ENCODE data around the gene PLAA. TPM values are rescaled to one million over a fixed set of nuclear protein-coding genes. Genes with fewer than 3 reads are reported as not detected.
A peak's percentile ranks its signal among the peaks of the same experiment; 100 is the strongest.

PLAA gene
- 35.3 and 39.0 TPM in 2 replicates for total RNA-seq (2013; cell fraction: nucleolus; rRNA removed)
- total RNA-seq (2014; rRNA removed) (36.3 and 36.6 TPM in 2 replicates), total RNA-seq (2014; rRNA removed; fragmentation: Illumina TruSeq; extraction: Trizol) (32.9 and 34.2 TPM in 2 replicates), total RNA-seq (2021) (32.7 and 35.3 TPM in 2 replicates), polyA plus RNA-seq (2011; rRNA removed) (18.4 and 22.7 TPM in 2 replicates), polyA plus RNA-seq (2014; fragmentation: Illumina TruSeq; extraction: Trizol) (41.2 and 59.9 TPM in 2 replicates), polyA plus RNA-seq (2014; fragmentation: Nextera tagmentation; extraction: Ambion mirVana) (10 to 100 TPM in 1 of 2 experiments, 1 to 10 TPM in 1; 5.6 to 10.4 TPM), polyA plus RNA-seq (2014; rRNA removed) (29.1 and 29.7 TPM in 2 replicates), polyA plus RNA-seq (2016; fragmentation: Nextera tagmentation; extraction: Ambion mirVana) (10 to 100 TPM; 41.6 to 42.4 TPM), polyA minus RNA-seq (2011; rRNA and poly(A)+ RNA removed) (14.1 and 21.4 TPM in 2 replicates), Bru-seq, nascent RNA (percentile 87 among the genes with signal in this experiment), BruChase-seq, experiment 1, labeled RNA remaining after a 6-hour chase (percentile 75 among the genes with signal in this experiment), BruChase-seq, experiment 2, labeled RNA remaining after a 2-hour chase (percentile 79 among the genes with signal in this experiment)
- polyA plus RNA-seq (2011; ENCODE audit: low read depth): 18.4 TPM
- 10.4 and 10.5 TPM in 2 replicates for polyA plus RNA-seq (2011; cell fraction: cytosol; rRNA removed)
- 14.0 and 21.8 TPM in 2 replicates for polyA plus RNA-seq (2011; cell fraction: nucleus; rRNA removed)
- polyA plus RNA-seq (2012): 18.8 and 23.2 TPM in 2 replicates
- polyA minus RNA-seq (2011; cell fraction: cytosol; rRNA and poly(A)+ RNA removed): 14.7 and 17.6 TPM in 2 replicates
- polyA minus RNA-seq (2011; cell fraction: nucleus; rRNA and poly(A)+ RNA removed): 15.1 and 26.7 TPM in 2 replicates
- long read RNA-seq, experiment 1, full-length matches to known transcripts: 46 of 55 reads
- long read RNA-seq, experiment 1, partial matches to known transcripts: 5 of 55 reads
- long read RNA-seq, experiment 1, other reads (novel, unspliced or antisense): 4 of 55 reads
- long read RNA-seq, experiment 2, full-length matches to known transcripts: 226 of 285 reads
- long read RNA-seq, experiment 2, partial matches to known transcripts: 40 of 285 reads
- long read RNA-seq, experiment 2, other reads (novel, unspliced or antisense): 19 of 285 reads

GRCh38 chr9:26946753-26947727 is at the start of gene PLAA:
Gene PLAA (minus strand): TSS chr9:26947242. CDS start chr9:26947045, 197 bp downstream.
- intact Hi-C loops (cut with micrococcal nuclease; ENCODE audit: unreplicated experiment): loop anchor here (2.0 to 10.0 kb wide), 2 partner anchors 54 to 202 kb away; partner anchors contain the start of gene CAAP1
- BruUV-seq (replicated peaks): no TSS peak
- TF ChIP-seq SMARCA5 (IDR thresholded peaks at IDR 0.05) (0 out of 2 replicates have a peak, but pooled peaks have one; percentile 71), RB1 (IDR thresholded peaks at IDR 0.05; ENCODE audit: borderline replicate concordance) (peak; percentile 63; the same call in 1 of the 2 replicates), LARP7 (IDR thresholded peaks at IDR 0.05) (peak; percentile 82), SKIL (IDR thresholded peaks at IDR 0.05; ENCODE audit: low read depth, poor library complexity, severe bottlenecking) (peak; percentile 24), ZBTB40 (IDR thresholded peaks at IDR 0.05; ENCODE audit: borderline replicate concordance) (peak; percentile 98), TCF12 (IDR thresholded peaks at IDR 0.05; ENCODE audit: low read depth, low read length) (0 out of 2 replicates have a peak, but pooled peaks have one; percentile 59), SRF (IDR thresholded peaks at IDR 0.05; ENCODE audit: low read depth in 2 of 2, low read length in 2 of 2) (peak; percentile 27 to 72; a peak in 2 of 4 replicates), IRF4 (IDR thresholded peaks at IDR 0.05; ENCODE audit: low read depth, low read length) (peak; percentile 8; the same call in 1 of the 2 replicates), KDM1A (IDR thresholded peaks at IDR 0.05; ENCODE audit: borderline replicate concordance) (no peak), YY1 (IDR thresholded peaks at IDR 0.05; ENCODE audit: low read depth, low read length) (peak; percentile 94), ZNF622 (IDR thresholded peaks at IDR 0.05) (no peak)

More at GRCh38 chr9:26946753-26947727, at the start of gene PLAA:
- Histone ChIP-seq H3K4me3 (peak within 1 kb of the TSS; percentile 89), H3K4me2 (ENCODE audit: control insufficient read depth, insufficient read depth) (peak within 1 kb of the TSS; percentile 87), H3K9ac (ENCODE audit: control insufficient read depth, insufficient read depth, low read length) (peak within 1 kb of the TSS; percentile 96), H2AFZ (ENCODE audit: control insufficient read depth, low read depth, low read length) (peak within 1 kb of the TSS; percentile 99), H3K9me3 (replicated peaks; ENCODE audit: control insufficient read depth, insufficient read depth, low read length) (no peaks in the 10 kb centered on the region), H3K27ac (ENCODE audit: control insufficient read depth, insufficient read depth) (peak within 1 kb of the TSS; percentile 98), H4K20me1 (ENCODE audit: control insufficient read depth, insufficient read depth) (no peaks in the 10 kb centered on the region), H3K36me3 (ENCODE audit: control insufficient read depth in 2 of 2, insufficient read depth in 2 of 2, low read length in 1 of 2) (0 out of 4 replicates have a peak, but pooled peaks cover 0 to 2% of the 10 kb centered on the region in 2 experiments), H3K79me2 (ENCODE audit: control insufficient read depth, insufficient read depth, low read length) (peaks cover 48% of the 10 kb centered on the region), H3K27me3 (replicated peaks in 1 of 2; ENCODE audit: control insufficient read depth in 2 of 2, insufficient read depth in 2 of 2, low read length in 1 of 2) (no peaks in the 10 kb centered on the region), H3K4me1 (ENCODE audit: control insufficient read depth, insufficient read depth, low read length) (no peaks in the 10 kb centered on the region)
- ChIA-PET RAD21 (ENCODE audit: unreplicated experiment) (interaction anchor here (1.0 kb wide), 1 partner anchor 9 kb away, joined by 7 read pairs; the partner anchor contains the start of gene IFT74), CTCF (interaction anchor here (0.5 to 2.2 kb wide), 2 partner anchors 9 to 32 kb away, joined by 4 to 9 read pairs; partner anchors contain the start of gene IFT74), SMC1A (ENCODE audit: uncharacterized antibody, unreplicated experiment) (interaction anchor here (1.0 to 1.4 kb wide), 2 partner anchors 9 to 83 kb away, joined by 5 to 6 read pairs; partner anchors contain the start of gene IFT74), POLR2A (interaction anchor here (2.1 to 3.0 kb wide), 2 partner anchors 9 to 55 kb away, joined by 12 to 25 read pairs; partner anchors contain the start of genes CAAP1 and IFT74)
- FAIRE-seq (peak; percentile 61), ATAC-seq (peak; percentile 96), DNase-seq (ENCODE audit: low read depth, low spot score) (peak; percentile 59)
- in situ Hi-C loops (cut with MboI): no loop called here
- 1% methylated on average over 76 of the region's 76 CpGs for WGBS (ENCODE audit: insufficient coverage, insufficient replicate concordance, low lambda C conversion rate, missing lambda C conversion rate)
